K562 (cell line): ENCODE measurements around the gene ETS2. TPM values are rescaled to one million over a fixed set of nuclear protein-coding genes. Genes with fewer than 3 reads are reported as not detected.

Experiments
- DIDO1 ChIP-seq: fragments of 450-650 bp; IDR thresholded peaks from 2 replicates; pipeline ENCODE4 v1.6.1; 2016; ENCODE audit warnings: low read depth, missing biosample characterization, missing genetic modification characterization
- KDM5B ChIP-seq: fragments of 200-600 bp; sonication (generic); IDR thresholded peaks from 2 replicates; pipeline ENCODE4 v1.6.1; 2012; ENCODE audit warnings: low read depth, mild to moderate bottlenecking, moderate library complexity, low read length, control low read depth, inconsistent platforms; ENCODE audit not compliant: insufficient replicate concordance
- MTF1 ChIP-seq: fragments of 250-450 bp; sonication (Bioruptor Pico); IDR thresholded peaks from 2 replicates; pipeline ENCODE4 v1.9.0; 2021; ENCODE audit warnings: moderate library complexity, mild to moderate bottlenecking, inconsistent platforms, borderline replicate concordance
- NCOR1 ChIP-seq: fragments of 450-650 bp; IDR thresholded peaks from 2 replicates; pipeline ENCODE4 v1.6.1; 2016; ENCODE audit warnings: mild to moderate bottlenecking, moderate library complexity
- POU5F1 ChIP-seq: fragments of 150-350 bp; IDR thresholded peaks from 2 replicates; pipeline ENCODE4 v1.6.1; 2014; ENCODE audit warnings: borderline replicate concordance, low read length, low read depth, mild to moderate bottlenecking; ENCODE audit not compliant: partially characterized antibody
- PTBP1 ChIP-seq: fragments of 200-400 bp; formaldehyde crosslinking; IDR thresholded peaks from 2 replicates; pipeline ENCODE4 v1.6.1; 2017; ENCODE audit warnings: low read depth, low read length
- SUPT5H ChIP-seq: fragments of 450-650 bp; IDR thresholded peaks from 2 replicates; pipeline ENCODE4 v1.6.1; 2016
- ZBTB7A ChIP-seq: IDR thresholded peaks from 2 replicates; pipeline ENCODE4 v1.6.1; 2011; ENCODE audit warnings: low read depth, mild to moderate bottlenecking, low read length, moderate library complexity, borderline replicate concordance; ENCODE audit not compliant: control insufficient read depth
- ZNF3 ChIP-seq: fragments of 250-450 bp; sonication (Bioruptor Pico); IDR thresholded peaks from 2 replicates; pipeline ENCODE4 v1.5.0; 2021; ENCODE audit warnings: mild to moderate bottlenecking, moderate library complexity
- ZNF507 ChIP-seq: conservative IDR thresholded peaks from 2 replicates; pipeline ENCODE4 v1.6.1; 2017; ENCODE audit warnings: missing genetic modification characterization, missing compliant biosample characterization
- ZNF589 ChIP-seq: fragments of 200-800 bp; sonication (Bioruptor generic); IDR thresholded peaks from 2 replicates; pipeline ENCODE4 v1.6.1; 2016; ENCODE audit warnings: low read depth, missing genetic modification characterization, missing compliant biosample characterization
- ZNF785 ChIP-seq: fragments of 250-450 bp; sonication (Bioruptor Pico); IDR thresholded peaks from 2 replicates; pipeline ENCODE4 v1.4.0; 2020; ENCODE audit warnings: mild to moderate bottlenecking
- polyA plus RNA-seq, 8 experiments: library from polyadenylated mRNA; depleted of rRNA in 4 of 8; stranded (reverse) in 5 of 8; unstranded in 3 of 8; fragments of >200 nt; fragmentation: Nextera tagmentation in 2 of 8; fragmentation: Illumina TruSeq in 1 of 8; extraction: Ambion mirVana in 2 of 8; extraction: Trizol in 1 of 8; gene quantifications; 2 replicates each; pipeline versions ENCODE4 v1.2.1 to v1.2.3, GENCODE V29; 2011 to 2014; ENCODE audit warnings: inconsistent platforms in 1 of 8, missing spikeins in 1 of 8
- total RNA-seq, 7 experiments: library from RNA; depleted of rRNA in 6 of 7; stranded (reverse); fragments of >200 nt in 6 of 7; fragmentation: Illumina TruSeq in 2 of 7; extraction: Trizol in 2 of 7; gene quantifications; 2 replicates each; pipeline versions ENCODE4 v1.2.1 to v1.2.3, GENCODE V29; 2011 to 2021; ENCODE audit warnings: low replicate concordance in 1 of 7
- TF ChIP-seq, protein P1 (sequence below): fragments of 250-450 bp; sonication (Bioruptor Pico); IDR thresholded peaks from 2 replicates; pipeline ENCODE4 v1.8.0; 2021; ENCODE audit warnings: mild to moderate bottlenecking, moderate library complexity
- TF ChIP-seq, protein P2 (sequence below): sonication (generic); formaldehyde crosslinking; IDR thresholded peaks from 2 replicates; pipeline ENCODE4 v1.8.0; 2022; ENCODE audit warnings: mild to moderate bottlenecking, missing genetic modification reagents
- TF ChIP-seq, protein P3 (sequence below): fragments of 450-650 bp; IDR thresholded peaks from 2 replicates; pipeline ENCODE4 v1.6.1; 2016; ENCODE audit warnings: borderline replicate concordance
- TF ChIP-seq, protein P4 (sequence below): fragments of 450-650 bp; formaldehyde crosslinking; IDR thresholded peaks from 2 replicates; pipeline ENCODE4 v1.4.0; 2020; ENCODE audit warnings: mild to moderate bottlenecking, moderate library complexity
- TF ChIP-seq, protein P5 (sequence below): fragments of 250-450 bp; sonication (Bioruptor Pico); IDR thresholded peaks from 2 replicates; pipeline ENCODE4 v1.8.0; 2021; ENCODE audit warnings: borderline replicate concordance, mild to moderate bottlenecking, moderate library complexity; ENCODE audit not compliant: poor library complexity, severe bottlenecking
- TF ChIP-seq, protein P6 (sequence below): sonication (generic); formaldehyde crosslinking; IDR thresholded peaks from 2 replicates; pipeline ENCODE4 v1.8.0; 2022; ENCODE audit warnings: mild to moderate bottlenecking, missing genetic modification reagents, borderline replicate concordance

Gene ETS2
- total and polyA plus RNA-seq, 9 of the 15 experiments (the other 6 are each of a cell fraction or from before 2014, with no cell fraction given) = 1.7 to 24.4 (median 12.2) TPM

DNA sequence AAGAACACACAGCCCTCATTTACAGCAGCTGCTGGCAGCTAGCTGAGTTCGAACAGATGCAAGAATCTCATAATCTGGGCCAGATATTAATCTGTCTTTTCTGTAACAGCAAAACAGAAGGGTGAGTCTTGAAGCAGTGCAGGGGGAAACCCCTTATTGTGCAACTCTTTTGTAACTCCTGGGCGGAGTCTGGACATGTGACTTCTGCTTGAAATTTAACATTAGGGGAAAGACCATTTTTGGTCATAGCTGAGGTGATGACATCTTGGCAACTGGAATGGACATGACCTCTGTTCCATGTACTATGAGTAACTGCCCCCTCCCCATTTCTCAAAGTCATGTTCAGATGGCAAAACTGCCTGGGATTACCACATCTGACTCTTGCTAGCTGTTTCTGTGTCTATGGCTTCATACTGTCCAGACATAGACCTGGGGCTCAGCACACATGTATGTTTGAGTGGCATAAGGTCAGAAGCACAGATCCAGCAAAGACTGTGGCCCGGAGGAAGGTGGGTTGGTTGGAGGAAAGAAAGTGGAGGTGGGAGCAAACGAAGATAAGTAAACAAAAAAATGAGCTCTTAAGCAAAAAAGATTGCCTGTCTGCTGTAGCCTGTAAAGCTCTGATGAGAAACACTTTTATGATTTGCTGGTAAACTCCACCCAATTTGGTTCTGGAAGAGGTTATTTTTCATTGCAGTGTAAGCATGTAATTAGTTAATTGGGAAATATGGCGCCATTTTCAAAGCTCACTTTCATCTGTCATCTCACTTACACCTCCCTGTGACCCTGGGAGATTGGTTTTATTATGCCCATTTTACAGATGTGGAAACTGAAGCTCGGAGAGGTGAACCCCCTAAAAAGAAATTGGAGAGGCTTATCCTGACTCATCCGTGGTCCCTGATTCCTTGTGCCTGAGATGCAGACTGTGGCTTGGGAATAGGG, 26.1 kb downstream of the ETS2 start (continued):
- TF ChIP-seq, protein P1, sequence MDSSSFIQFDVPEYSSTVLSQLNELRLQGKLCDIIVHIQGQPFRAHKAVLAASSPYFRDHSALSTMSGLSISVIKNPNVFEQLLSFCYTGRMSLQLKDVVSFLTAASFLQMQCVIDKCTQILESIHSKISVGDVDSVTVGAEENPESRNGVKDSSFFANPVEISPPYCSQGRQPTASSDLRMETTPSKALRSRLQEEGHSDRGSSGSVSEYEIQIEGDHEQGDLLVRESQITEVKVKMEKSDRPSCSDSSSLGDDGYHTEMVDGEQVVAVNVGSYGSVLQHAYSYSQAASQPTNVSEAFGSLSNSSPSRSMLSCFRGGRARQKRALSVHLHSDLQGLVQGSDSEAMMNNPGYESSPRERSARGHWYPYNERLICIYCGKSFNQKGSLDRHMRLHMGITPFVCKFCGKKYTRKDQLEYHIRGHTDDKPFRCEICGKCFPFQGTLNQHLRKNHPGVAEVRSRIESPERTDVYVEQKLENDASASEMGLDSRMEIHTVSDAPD (CRISPR knock-in tag) = no peak
- TF ChIP-seq NCOR1 (no peak), ZNF507 (tag) (no peak), ZBTB7A (no peak), POU5F1 (no peak), MTF1 (no peak), DIDO1 (tag) (no peak), ZNF785 (no peak), ZNF3 (CRISPR knock-in tag) (no peak), ZNF589 (CRISPR knock-in tag) (peak; percentile 91), PTBP1 (no peak), KDM5B (no peak), SUPT5H (no peak)
- TF ChIP-seq, protein P2, sequence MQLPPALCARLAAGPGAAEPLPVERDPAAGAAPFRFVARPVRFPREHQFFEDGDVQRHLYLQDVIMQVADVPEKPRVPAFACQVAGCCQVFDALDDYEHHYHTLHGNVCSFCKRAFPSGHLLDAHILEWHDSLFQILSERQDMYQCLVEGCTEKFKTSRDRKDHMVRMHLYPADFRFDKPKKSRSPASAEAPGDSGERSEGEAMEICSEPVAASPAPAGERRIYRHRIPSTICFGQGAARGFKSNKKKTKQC (CRISPR knock-in tag) = no peak
- TF ChIP-seq, protein P3, sequence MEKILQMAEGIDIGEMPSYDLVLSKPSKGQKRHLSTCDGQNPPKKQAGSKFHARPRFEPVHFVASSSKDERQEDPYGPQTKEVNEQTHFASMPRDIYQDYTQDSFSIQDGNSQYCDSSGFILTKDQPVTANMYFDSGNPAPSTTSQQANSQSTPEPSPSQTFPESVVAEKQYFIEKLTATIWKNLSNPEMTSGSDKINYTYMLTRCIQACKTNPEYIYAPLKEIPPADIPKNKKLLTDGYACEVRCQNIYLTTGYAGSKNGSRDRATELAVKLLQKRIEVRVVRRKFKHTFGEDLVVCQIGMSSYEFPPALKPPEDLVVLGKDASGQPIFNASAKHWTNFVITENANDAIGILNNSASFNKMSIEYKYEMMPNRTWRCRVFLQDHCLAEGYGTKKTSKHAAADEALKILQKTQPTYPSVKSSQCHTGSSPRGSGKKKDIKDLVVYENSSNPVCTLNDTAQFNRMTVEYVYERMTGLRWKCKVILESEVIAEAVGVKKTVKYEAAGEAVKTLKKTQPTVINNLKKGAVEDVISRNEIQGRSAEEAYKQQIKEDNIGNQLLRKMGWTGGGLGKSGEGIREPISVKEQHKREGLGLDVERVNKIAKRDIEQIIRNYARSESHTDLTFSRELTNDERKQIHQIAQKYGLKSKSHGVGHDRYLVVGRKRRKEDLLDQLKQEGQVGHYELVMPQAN = no peak
- TF ChIP-seq, protein P4, sequence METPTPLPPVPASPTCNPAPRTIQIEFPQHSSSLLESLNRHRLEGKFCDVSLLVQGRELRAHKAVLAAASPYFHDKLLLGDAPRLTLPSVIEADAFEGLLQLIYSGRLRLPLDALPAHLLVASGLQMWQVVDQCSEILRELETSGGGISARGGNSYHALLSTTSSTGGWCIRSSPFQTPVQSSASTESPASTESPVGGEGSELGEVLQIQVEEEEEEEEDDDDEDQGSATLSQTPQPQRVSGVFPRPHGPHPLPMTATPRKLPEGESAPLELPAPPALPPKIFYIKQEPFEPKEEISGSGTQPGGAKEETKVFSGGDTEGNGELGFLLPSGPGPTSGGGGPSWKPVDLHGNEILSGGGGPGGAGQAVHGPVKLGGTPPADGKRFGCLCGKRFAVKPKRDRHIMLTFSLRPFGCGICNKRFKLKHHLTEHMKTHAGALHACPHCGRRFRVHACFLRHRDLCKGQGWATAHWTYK (CRISPR knock-in tag) = no peak
- TF ChIP-seq, protein P5, sequence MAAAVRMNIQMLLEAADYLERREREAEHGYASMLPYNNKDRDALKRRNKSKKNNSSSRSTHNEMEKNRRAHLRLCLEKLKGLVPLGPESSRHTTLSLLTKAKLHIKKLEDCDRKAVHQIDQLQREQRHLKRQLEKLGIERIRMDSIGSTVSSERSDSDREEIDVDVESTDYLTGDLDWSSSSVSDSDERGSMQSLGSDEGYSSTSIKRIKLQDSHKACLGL = no peak
- TF ChIP-seq, protein P6, sequence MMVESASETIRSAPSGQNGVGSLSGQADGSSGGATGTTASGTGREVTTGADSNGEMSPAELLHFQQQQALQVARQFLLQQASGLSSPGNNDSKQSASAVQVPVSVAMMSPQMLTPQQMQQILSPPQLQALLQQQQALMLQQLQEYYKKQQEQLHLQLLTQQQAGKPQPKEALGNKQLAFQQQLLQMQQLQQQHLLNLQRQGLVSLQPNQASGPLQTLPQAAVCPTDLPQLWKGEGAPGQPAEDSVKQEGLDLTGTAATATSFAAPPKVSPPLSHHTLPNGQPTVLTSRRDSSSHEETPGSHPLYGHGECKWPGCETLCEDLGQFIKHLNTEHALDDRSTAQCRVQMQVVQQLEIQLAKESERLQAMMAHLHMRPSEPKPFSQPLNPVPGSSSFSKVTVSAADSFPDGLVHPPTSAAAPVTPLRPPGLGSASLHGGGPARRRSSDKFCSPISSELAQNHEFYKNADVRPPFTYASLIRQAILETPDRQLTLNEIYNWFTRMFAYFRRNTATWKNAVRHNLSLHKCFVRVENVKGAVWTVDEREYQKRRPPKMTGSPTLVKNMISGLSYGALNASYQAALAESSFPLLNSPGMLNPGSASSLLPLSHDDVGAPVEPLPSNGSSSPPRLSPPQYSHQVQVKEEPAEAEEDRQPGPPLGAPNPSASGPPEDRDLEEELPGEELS (CRISPR knock-in tag) = no peak
